22Rv1 (cell line): ENCODE data around the gene GRIPAP1.
A peak's percentile ranks its signal among the peaks of the same experiment; 100 is the strongest.

Source experiments
- H3K27ac ChIP-seq: fragments of 450-650 bp; 2 replicates; pipeline ENCODE4 v1.5.1; 2017
- CTCF ChIP-seq: fragments of 450-650 bp; IDR thresholded peaks from 2 replicates; pipeline ENCODE4 v1.5.1; 2017; ENCODE audit warnings: mild to moderate bottlenecking
- ZFX ChIP-seq: fragments of 450-650 bp; IDR thresholded peaks from 2 replicates; pipeline ENCODE4 v1.6.1; 2017; ENCODE audit warnings: antibody characterized with exemption, borderline replicate concordance

Gene GRIPAP1

DNA sequence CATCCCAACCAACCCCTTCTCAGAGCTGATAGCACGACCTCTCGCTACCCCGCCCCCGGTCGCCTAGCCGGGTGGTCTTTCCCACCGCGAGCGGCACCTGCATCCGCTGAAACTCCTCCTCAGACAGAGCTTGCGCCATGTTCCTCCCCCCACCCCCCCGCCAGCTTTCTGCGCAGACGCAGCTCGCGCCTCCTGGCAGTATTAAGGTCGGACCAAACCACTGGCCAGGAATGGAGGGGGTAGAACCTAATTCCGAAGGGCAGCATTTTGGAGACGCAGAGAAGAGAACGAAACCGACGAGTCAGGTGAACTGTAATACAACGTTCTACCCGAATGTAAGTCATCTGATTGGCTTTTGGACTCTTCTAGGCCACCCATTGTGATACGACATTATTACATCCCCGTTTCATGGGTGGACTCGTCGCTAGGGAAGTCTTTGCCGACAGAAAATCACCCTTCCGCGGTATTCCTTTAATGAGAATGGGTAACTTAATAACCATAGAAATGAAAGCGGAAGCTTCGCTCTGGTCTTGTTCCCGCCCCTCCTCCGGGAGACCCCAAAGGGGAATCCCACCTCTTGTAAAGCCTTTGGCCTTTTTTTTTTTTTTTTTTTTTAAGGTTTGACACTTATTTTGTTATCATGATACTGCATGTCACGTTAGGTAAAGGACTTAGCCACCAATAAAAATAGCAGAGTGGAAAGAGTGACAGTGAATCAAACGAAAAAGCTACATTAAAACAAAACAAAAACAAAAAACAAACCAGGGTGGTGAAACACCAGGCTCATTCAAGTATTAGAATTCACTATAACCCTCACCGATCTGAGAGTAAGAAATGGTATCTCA is at the start of gene GRIPAP1:
Gene GRIPAP1 (minus strand): TSS at position 174 of the 845 bp plus-strand sequence. CDS start 35 bp downstream, at position 139.
- TF ChIP-seq CTCF (no peak), ZFX (no peak)
- peak within 1 kb of the TSS; percentile 84 for H3K27ac ChIP-seq

DNA sequence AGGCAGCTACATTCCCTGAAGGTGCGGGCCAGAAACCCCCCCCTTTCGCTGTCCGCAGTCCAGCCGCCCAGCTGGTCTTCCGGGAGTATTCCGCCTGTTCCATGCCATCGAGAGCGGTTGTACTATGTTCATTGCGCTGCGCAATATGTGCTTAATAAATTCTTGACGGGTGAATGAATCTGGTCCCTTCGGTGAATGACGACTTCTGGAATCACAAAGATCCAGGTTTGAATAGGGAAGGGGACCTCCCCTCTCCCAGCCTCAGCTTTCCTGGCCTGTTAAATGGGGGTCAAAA is 41.9 kb upstream of the GRIPAP1 start:
- no peak for TF ChIP-seq ZFX
- peak; percentile 29 for TF ChIP-seq CTCF
- H3K27ac ChIP-seq, result peak overlapping the region; percentile 53; the same call in 1 of the 2 replicates

DNA sequence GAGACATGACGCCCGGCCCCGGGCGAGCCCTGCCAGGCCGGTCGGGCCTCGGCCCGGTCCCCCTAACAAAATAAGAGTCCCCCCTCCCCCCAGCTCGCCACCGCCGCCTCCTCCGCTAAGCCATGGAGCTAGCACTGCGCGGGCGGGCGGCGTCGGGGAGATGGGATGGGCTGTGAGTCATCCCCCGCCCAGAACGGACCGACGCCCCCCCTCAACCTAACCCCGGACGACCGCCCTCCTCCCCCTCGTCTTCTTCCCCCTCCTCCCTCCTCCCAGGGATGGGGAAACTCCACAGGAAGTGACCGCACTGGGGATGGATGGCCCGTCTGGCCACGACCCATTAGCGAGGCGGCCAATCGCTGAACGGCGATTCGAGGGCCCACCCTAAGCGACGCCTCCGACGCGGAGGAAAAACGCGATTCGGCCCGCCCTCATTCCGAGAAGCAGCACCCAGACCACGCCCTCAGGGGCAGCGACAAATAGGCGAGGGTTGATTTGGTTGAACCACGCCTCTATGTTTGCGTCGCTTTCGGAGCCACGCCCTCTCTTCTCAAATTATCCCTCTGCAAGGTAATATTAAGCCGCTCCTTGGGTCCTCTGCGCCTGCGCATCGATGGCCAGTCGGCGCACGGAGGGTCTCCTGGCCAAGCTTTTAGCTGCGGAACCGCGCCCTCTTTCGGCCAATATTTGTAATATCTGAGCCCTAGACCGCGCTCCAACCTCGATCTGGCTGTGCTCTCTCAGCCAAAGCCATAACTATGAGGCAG is 41.3 kb upstream of the GRIPAP1 start, which contains the start of gene TFE3:
Gene TFE3 (minus strand): TSS at position 138 of the 767 bp plus-strand sequence. CDS start 131 bp downstream, at position 7.
- TF ChIP-seq ZFX, result no peak
- peak; percentile 73 for TF ChIP-seq CTCF
- H3K27ac ChIP-seq, result peak within 1 kb of the TSS; percentile 58

- TF ChIP-seq CTCF (no peak), ZFX (no peak)
- peak overlapping the region; percentile 58 for H3K27ac ChIP-seq
Observed at GRCh38 chrX:49042581-49043219, 40.6 kb upstream of the GRIPAP1 start.

DNA sequence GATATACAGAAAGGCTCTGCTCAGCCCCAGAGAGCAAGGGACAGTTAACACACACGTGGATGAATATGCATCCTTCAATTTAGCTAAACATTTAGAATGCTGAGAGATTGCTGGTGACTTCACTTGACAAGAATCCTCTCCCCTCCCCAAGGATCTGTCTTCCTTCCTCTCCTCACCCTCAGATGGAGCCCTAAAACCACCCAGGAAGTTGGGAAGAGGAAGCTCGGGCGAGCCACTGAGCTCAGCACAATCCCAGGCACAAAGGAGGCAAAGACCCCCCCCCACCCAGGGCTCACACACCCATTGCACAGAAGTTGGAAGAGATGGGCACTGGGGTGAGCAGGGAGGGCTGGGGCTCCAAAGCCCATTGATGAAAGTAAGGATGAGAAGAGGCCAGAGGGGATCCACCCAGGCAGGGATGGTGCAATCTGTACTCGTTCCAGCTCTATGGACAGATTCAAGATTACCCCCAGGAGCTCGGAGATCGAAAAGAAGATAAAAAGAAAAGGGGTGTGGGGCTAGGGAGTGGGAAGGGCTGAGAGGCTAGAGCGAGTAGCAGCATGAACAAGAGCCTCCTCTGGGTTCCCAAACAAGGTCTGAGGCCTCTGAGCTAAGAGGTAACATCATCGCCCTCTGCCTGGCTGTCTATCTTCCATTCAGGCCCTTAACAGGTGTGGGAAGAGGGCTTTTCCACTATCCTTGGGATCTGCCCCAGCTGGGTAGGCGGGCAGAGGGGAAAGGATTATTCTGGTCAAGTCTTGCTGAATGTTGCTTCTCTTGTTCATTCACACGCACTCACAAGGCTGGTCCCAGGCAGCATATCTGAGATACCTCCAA is 39.9 kb upstream of the GRIPAP1 start:
- TF ChIP-seq ZFX (no peak), CTCF (no peak)
- peak overlapping the region; percentile 58; the same call in 1 of the 2 replicates for H3K27ac ChIP-seq

- no peak overlapping the region for H3K27ac ChIP-seq
- TF ChIP-seq CTCF, result no peak
- no peak for TF ChIP-seq ZFX
Observed at GRCh38 chrX:49040376-49040955, 38.4 kb upstream of the GRIPAP1 start.
